ENCODE measurements around the gene ZFR. TPM values are rescaled to one million over a fixed set of nuclear protein-coding genes. Genes with fewer than 3 reads are reported as not detected.

Gene ZFR
- total and polyA plus RNA-seq, 10 donors = 25.1 to 74.5 (median 51.8) TPM

DNA sequence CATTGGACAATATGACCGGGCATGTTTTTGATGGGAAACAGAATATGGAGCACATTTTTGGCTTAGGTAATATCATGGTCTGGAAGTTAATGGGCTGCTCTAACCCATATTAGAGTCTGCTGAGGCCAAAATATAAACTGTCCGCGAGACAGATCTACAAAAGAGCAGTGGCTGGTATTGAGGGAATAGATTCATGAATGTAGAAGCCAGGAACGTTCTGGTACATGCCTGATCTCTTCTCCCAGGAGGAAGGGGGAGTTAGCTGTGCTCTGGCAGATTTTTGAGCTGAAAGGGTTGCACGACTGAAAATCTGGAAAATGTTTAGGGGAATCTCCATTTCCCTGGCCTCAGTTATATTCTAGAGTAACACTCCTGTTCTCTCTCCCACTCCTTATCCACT, 42.9 kb upstream of the ZFR start:
- Histone ChIP-seq H3K27ac (no peak overlapping the region), H3K4me1 (peaks cover 0 to 9% (median 0%) of the 10 kb centered on the region in 6 donors), H3K4me3 (no peak overlapping the region), H3K27me3 (replicated peaks in 1 of 7) (no peaks in the 10 kb centered on the region), H3K36me3 (no peaks in the 10 kb centered on the region), H3K9me3 (no peaks in the 10 kb centered on the region)
- TF ChIP-seq POLR2AphosphoS5 (IDR thresholded peaks at IDR 0.05) (no peak), POLR2A (IDR thresholded peaks at IDR 0.05) (no peak)
- TF ChIP-seq, protein P1, sequence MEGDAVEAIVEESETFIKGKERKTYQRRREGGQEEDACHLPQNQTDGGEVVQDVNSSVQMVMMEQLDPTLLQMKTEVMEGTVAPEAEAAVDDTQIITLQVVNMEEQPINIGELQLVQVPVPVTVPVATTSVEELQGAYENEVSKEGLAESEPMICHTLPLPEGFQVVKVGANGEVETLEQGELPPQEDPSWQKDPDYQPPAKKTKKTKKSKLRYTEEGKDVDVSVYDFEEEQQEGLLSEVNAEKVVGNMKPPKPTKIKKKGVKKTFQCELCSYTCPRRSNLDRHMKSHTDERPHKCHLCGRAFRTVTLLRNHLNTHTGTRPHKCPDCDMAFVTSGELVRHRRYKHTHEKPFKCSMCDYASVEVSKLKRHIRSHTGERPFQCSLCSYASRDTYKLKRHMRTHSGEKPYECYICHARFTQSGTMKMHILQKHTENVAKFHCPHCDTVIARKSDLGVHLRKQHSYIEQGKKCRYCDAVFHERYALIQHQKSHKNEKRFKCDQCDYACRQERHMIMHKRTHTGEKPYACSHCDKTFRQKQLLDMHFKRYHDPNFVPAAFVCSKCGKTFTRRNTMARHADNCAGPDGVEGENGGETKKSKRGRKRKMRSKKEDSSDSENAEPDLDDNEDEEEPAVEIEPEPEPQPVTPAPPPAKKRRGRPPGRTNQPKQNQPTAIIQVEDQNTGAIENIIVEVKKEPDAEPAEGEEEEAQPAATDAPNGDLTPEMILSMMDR (IDR thresholded peaks at IDR 0.05 in 8 of 11, conservative IDR thresholded peaks at IDR 0.05 in 3 of 11) = no peak
- DNase-seq = no peak
- intact Hi-C loops (cut with DNase I; ENCODE audit: low total_unique reads) = no loop called here
- 87 to 90% (median 87%) methylated on average over 5 of the region's 5 CpGs for WGBS, 5 donors

DNA sequence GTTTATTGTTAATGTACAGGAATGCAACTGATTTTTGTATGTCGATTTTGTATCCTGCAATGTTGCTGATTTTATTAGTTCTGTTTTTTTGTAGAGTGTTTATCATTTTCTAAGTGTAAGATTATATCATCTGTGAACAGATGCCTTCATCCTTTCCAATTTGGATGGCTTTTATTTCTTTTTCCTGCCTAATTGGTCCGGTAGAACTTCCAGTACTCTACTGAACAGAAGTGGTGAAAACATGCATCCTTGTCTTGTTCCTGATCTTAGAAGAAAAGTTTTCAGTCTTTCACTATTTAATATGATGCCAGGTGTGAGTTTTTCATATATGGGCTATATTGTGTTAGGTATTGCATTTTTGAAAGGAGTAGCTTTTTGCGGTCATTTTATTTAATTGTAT, 42.5 kb upstream of the ZFR start:
- TF ChIP-seq, protein P1 (IDR thresholded peaks at IDR 0.05 in 8 of 11, conservative IDR thresholded peaks at IDR 0.05 in 3 of 11) = no peak
- TF ChIP-seq POLR2AphosphoS5 (IDR thresholded peaks at IDR 0.05) (no peak), POLR2A (IDR thresholded peaks at IDR 0.05) (no peak)
- Histone ChIP-seq H3K4me3 (no peak overlapping the region), H3K27ac (no peak overlapping the region), H3K4me1 (peaks cover 0 to 9% (median 0%) of the 10 kb centered on the region in 6 donors), H3K9me3 (no peaks in the 10 kb centered on the region), H3K27me3 (replicated peaks in 1 of 7) (no peaks in the 10 kb centered on the region), H3K36me3 (no peaks in the 10 kb centered on the region)
- WGBS, 5 donors = 92 to 95% (median 94%) methylated on average over 3 of the region's 3 CpGs
- intact Hi-C loops (cut with DNase I; ENCODE audit: low total_unique reads) = no loop called here
- no peak for DNase-seq

DNA sequence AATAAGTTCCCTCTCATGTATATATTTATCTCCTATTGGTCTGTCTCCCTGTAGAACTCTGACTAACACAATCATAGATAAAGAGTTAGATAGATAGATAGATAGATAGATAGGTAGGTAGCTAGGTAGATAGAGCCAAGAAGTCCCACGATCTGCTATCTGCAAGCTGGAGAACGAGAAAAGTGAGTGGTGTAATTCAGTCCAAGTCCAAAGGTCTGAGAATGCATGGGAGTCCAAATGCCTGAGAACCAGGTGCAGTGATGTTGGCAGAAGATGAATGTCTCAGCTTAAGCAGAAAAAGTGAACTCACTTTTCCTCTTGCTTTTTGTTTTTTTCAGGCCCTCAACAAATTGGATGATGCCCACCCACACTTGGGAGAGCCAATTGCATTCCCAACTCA, 37.7 kb upstream of the ZFR start:
- H3K27me3 ChIP-seq (replicated peaks in 1 of 7) = no peaks in the 10 kb centered on the region
- TF ChIP-seq POLR2AphosphoS5 (IDR thresholded peaks at IDR 0.05) = no peak
- no peak for TF ChIP-seq POLR2A (IDR thresholded peaks at IDR 0.05)
- TF ChIP-seq, protein P1 (IDR thresholded peaks at IDR 0.05 in 8 of 11, conservative IDR thresholded peaks at IDR 0.05 in 3 of 11) = no peak
- H3K4me3 ChIP-seq = no peak overlapping the region
- no peaks in the 10 kb centered on the region for H3K36me3 ChIP-seq
- H3K4me1 ChIP-seq = no peaks in the 10 kb centered on the region
- no peak overlapping the region for H3K27ac ChIP-seq
- no peaks in the 10 kb centered on the region for H3K9me3 ChIP-seq
- WGBS, 5 donors = 78 to 90% (median 84%) methylated on average over 2 of the region's 2 CpGs
- intact Hi-C loops (cut with DNase I; ENCODE audit: low total_unique reads) = no loop called here
- DNase-seq = no peak

DNA sequence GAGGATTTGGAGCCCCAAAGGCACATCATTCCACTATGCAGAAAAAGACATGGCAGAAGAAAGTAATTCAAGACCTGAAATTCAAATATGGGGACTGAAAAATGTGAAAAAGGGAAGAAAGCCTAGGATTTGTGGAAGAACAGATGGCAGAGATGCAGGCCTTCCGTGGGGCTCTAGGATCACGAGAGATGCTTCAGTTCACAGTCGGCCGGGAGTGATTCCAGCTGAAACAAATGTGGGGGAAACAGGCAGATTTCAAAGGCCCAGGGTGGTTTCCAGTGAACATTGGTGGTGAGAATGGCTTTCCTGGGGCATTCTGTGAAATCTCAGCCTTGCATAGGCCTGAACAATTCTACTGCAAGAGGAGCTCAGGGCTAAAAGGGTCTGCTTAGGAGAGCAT, 34.6 kb upstream of the ZFR start:
- no peaks in the 10 kb centered on the region for H3K36me3 ChIP-seq
- no peaks in the 10 kb centered on the region for H3K27me3 ChIP-seq (replicated peaks in 1 of 7)
- no peak overlapping the region for H3K4me3 ChIP-seq
- no peak for DNase-seq
- 80 to 90% (median 84%) methylated on average over 4 of the region's 4 CpGs for WGBS, 5 donors
- intact Hi-C loops (cut with DNase I; ENCODE audit: low total_unique reads) = no loop called here
- H3K4me1 ChIP-seq = no peaks in the 10 kb centered on the region
- no peak for TF ChIP-seq POLR2A (IDR thresholded peaks at IDR 0.05)
- no peak for TF ChIP-seq POLR2AphosphoS5 (IDR thresholded peaks at IDR 0.05)
- TF ChIP-seq, protein P1 (IDR thresholded peaks at IDR 0.05 in 8 of 11, conservative IDR thresholded peaks at IDR 0.05 in 3 of 11) = no peak
- no peaks in the 10 kb centered on the region for H3K9me3 ChIP-seq
- H3K27ac ChIP-seq = no peak overlapping the region

Measured in spleen (tissue), 11 donors.